Measurements from ENCODE around the gene ACOT8. TPM values are rescaled to one million over a fixed set of nuclear protein-coding genes. Genes with fewer than 3 reads are reported as not detected.

Gene ACOT8
- polyA plus RNA-seq, 2 donors, result 24.8 to 26.6 TPM

GRCh38 chr20:45822857-45823256, 34.3 kb downstream of the ACOT8 start:
- H3K9me3 ChIP-seq (ENCODE audit: control insufficient read depth in 2 of 2, insufficient read depth in 1 of 2, low read depth in 1 of 2, low read length in 1 of 2), result no peaks in the 10 kb centered on the region
- H3K27ac ChIP-seq (ENCODE audit: low read depth in 2 of 2, low read length in 1 of 2), result no peak overlapping the region
- no peaks in the 10 kb centered on the region for H3K36me3 ChIP-seq (ENCODE audit: control insufficient read depth in 2 of 2, insufficient read depth in 2 of 2, low read length in 1 of 2)
- no peak overlapping the region for H3K4me3 ChIP-seq (ENCODE audit: low read depth in 1 of 2, low read length in 2 of 2)
- 6 to 9% methylated on average over 24 of the region's 24 CpGs for WGBS, 2 donors
- H3K27me3 ChIP-seq (ENCODE audit: control insufficient read depth in 1 of 2, insufficient read depth in 2 of 2, low read length in 2 of 2), result peaks cover 0 to 2% of the 10 kb centered on the region in 2 donors
- peaks cover 3 to 16% of the 10 kb centered on the region in 2 donors for H3K4me1 ChIP-seq (ENCODE audit: control insufficient read depth in 2 of 2, insufficient read depth in 2 of 2, low read length in 1 of 2)

DNA sequence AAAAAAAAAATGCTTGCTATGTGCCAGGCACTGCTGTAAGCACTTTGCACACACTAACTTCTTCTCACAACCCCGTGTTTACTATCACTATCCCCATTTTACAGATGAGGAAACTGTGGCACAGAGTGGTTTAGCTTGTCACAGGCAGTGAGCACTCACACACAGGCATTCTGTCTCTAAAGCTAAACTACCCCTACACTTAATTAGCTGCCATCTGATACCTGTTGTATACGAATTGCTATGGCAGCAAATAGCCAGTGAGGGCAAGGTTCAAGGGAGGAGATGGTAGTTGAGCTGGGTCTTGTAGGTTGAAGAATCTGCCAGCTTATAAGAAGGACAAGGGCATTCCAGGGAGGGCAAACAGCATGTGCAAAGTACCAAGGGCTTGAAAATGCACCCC, 35.2 kb downstream of the ACOT8 start:
- 67 to 69% methylated on average over 2 of the region's 2 CpGs for WGBS, 2 donors

GRCh38 chr20:45819466-45819865, 37.7 kb downstream of the ACOT8 start:
- Histone ChIP-seq H3K9me3 (ENCODE audit: control insufficient read depth in 2 of 2, insufficient read depth in 1 of 2, low read depth in 1 of 2, low read length in 1 of 2) (no peaks in the 10 kb centered on the region), H3K36me3 (ENCODE audit: control insufficient read depth in 2 of 2, insufficient read depth in 2 of 2, low read length in 1 of 2) (no peaks in the 10 kb centered on the region), H3K27ac (ENCODE audit: low read depth in 2 of 2, low read length in 1 of 2) (no peak overlapping the region), H3K4me3 (ENCODE audit: low read depth in 1 of 2, low read length in 2 of 2) (no peak overlapping the region), H3K27me3 (ENCODE audit: control insufficient read depth in 1 of 2, insufficient read depth in 2 of 2, low read length in 2 of 2) (peaks cover 0 to 2% of the 10 kb centered on the region in 2 donors), H3K4me1 (ENCODE audit: control insufficient read depth in 2 of 2, insufficient read depth in 2 of 2, low read length in 1 of 2) (peaks cover 3 to 16% of the 10 kb centered on the region in 2 donors)
- WGBS, 2 donors, result 95 to 98% methylated on average over 4 of the region's 4 CpGs

More for the DNA sequence above, 35.2 kb downstream of the ACOT8 start:
- H3K27me3 ChIP-seq (ENCODE audit: control insufficient read depth in 1 of 2, insufficient read depth in 2 of 2, low read length in 2 of 2), result peaks cover 0 to 2% of the 10 kb centered on the region in 2 donors
- no peaks in the 10 kb centered on the region for H3K36me3 ChIP-seq (ENCODE audit: control insufficient read depth in 2 of 2, insufficient read depth in 2 of 2, low read length in 1 of 2)
- H3K9me3 ChIP-seq (ENCODE audit: control insufficient read depth in 2 of 2, insufficient read depth in 1 of 2, low read depth in 1 of 2, low read length in 1 of 2), result no peaks in the 10 kb centered on the region
- H3K27ac ChIP-seq (ENCODE audit: low read depth in 2 of 2, low read length in 1 of 2), result no peak overlapping the region
- H3K4me3 ChIP-seq (ENCODE audit: low read depth in 1 of 2, low read length in 2 of 2), result no peak overlapping the region
- peaks cover 3 to 16% of the 10 kb centered on the region in 2 donors for H3K4me1 ChIP-seq (ENCODE audit: control insufficient read depth in 2 of 2, insufficient read depth in 2 of 2, low read length in 1 of 2)

- 77 to 79% methylated on average over 3 of the region's 3 CpGs for WGBS, 2 donors
Measured at GRCh38 chr20:45818239-45818638, 39.0 kb downstream of the ACOT8 start.

GRCh38 chr20:45817376-45818194, 39.6 kb downstream of the ACOT8 start:
- Histone ChIP-seq H3K27me3 (ENCODE audit: control insufficient read depth in 1 of 2, insufficient read depth in 2 of 2, low read length in 2 of 2) (no peaks in the 10 kb centered on the region), H3K4me3 (ENCODE audit: low read depth in 1 of 2, low read length in 2 of 2) (no peak overlapping the region), H3K4me1 (ENCODE audit: control insufficient read depth in 2 of 2, insufficient read depth in 2 of 2, low read length in 1 of 2) (peaks cover 1 to 7% of the 10 kb centered on the region in 2 donors), H3K27ac (ENCODE audit: low read depth in 2 of 2, low read length in 1 of 2) (peak overlapping the region in 1 of 2 donors; percentile 24), H3K9me3 (ENCODE audit: control insufficient read depth in 2 of 2, insufficient read depth in 1 of 2, low read depth in 1 of 2, low read length in 1 of 2) (no peaks in the 10 kb centered on the region), H3K36me3 (ENCODE audit: control insufficient read depth in 2 of 2, insufficient read depth in 2 of 2, low read length in 1 of 2) (no peaks in the 10 kb centered on the region)
- WGBS, 2 donors, result 57 to 66% methylated on average over 9 of the region's 9 CpGs

More at GRCh38 chr20:45818239-45818638, 39.0 kb downstream of the ACOT8 start:
- Histone ChIP-seq H3K9me3 (ENCODE audit: control insufficient read depth in 2 of 2, insufficient read depth in 1 of 2, low read depth in 1 of 2, low read length in 1 of 2) (no peaks in the 10 kb centered on the region), H3K27ac (ENCODE audit: low read depth in 2 of 2, low read length in 1 of 2) (peak overlapping the region in 1 of 2 donors; percentile 24), H3K27me3 (ENCODE audit: control insufficient read depth in 1 of 2, insufficient read depth in 2 of 2, low read length in 2 of 2) (no peaks in the 10 kb centered on the region), H3K36me3 (ENCODE audit: control insufficient read depth in 2 of 2, insufficient read depth in 2 of 2, low read length in 1 of 2) (no peaks in the 10 kb centered on the region), H3K4me1 (ENCODE audit: control insufficient read depth in 2 of 2, insufficient read depth in 2 of 2, low read length in 1 of 2) (peaks cover 5 to 8% of the 10 kb centered on the region in 2 donors), H3K4me3 (ENCODE audit: low read depth in 1 of 2, low read length in 2 of 2) (no peak overlapping the region)

GRCh38 chr20:45816951-45817350, 40.2 kb downstream of the ACOT8 start:
- Histone ChIP-seq H3K27me3 (ENCODE audit: control insufficient read depth in 1 of 2, insufficient read depth in 2 of 2, low read length in 2 of 2) (no peaks in the 10 kb centered on the region), H3K4me3 (ENCODE audit: low read depth in 1 of 2, low read length in 2 of 2) (no peak overlapping the region), H3K36me3 (ENCODE audit: control insufficient read depth in 2 of 2, insufficient read depth in 2 of 2, low read length in 1 of 2) (no peaks in the 10 kb centered on the region), H3K27ac (ENCODE audit: low read depth in 2 of 2, low read length in 1 of 2) (no peak overlapping the region), H3K4me1 (ENCODE audit: control insufficient read depth in 2 of 2, insufficient read depth in 2 of 2, low read length in 1 of 2) (peaks cover 0 to 7% of the 10 kb centered on the region in 2 donors), H3K9me3 (ENCODE audit: control insufficient read depth in 2 of 2, insufficient read depth in 1 of 2, low read depth in 1 of 2, low read length in 1 of 2) (no peaks in the 10 kb centered on the region)
- 94 to 97% methylated on average over 3 of the region's 3 CpGs for WGBS, 2 donors

- no peak overlapping the region for H3K27ac ChIP-seq (ENCODE audit: low read depth in 2 of 2, low read length in 1 of 2)
- no peaks in the 10 kb centered on the region for H3K9me3 ChIP-seq (ENCODE audit: control insufficient read depth in 2 of 2, insufficient read depth in 1 of 2, low read depth in 1 of 2, low read length in 1 of 2)
- 86 to 90% methylated on average over 3 of the region's 3 CpGs for WGBS, 2 donors
Measured at GRCh38 chr20:45814314-45814713, 42.9 kb downstream of the ACOT8 start.

GRCh38 chr20:45813489-45813888, 43.7 kb downstream of the ACOT8 start:
- Histone ChIP-seq H3K9me3 (ENCODE audit: control insufficient read depth in 2 of 2, insufficient read depth in 1 of 2, low read depth in 1 of 2, low read length in 1 of 2) (no peaks in the 10 kb centered on the region), H3K27me3 (ENCODE audit: control insufficient read depth in 1 of 2, insufficient read depth in 2 of 2, low read length in 2 of 2) (no peaks in the 10 kb centered on the region), H3K36me3 (ENCODE audit: control insufficient read depth in 2 of 2, insufficient read depth in 2 of 2, low read length in 1 of 2) (peaks cover 10 to 15% of the 10 kb centered on the region in 2 donors), H3K4me1 (ENCODE audit: control insufficient read depth in 2 of 2, insufficient read depth in 2 of 2, low read length in 1 of 2) (peaks cover 0 to 7% of the 10 kb centered on the region in 2 donors), H3K27ac (ENCODE audit: low read depth in 2 of 2, low read length in 1 of 2) (no peak overlapping the region), H3K4me3 (ENCODE audit: low read depth in 1 of 2, low read length in 2 of 2) (peak overlapping the region; percentile 61 to 74)
- 61 to 64% methylated on average over 7 of the region's 7 CpGs for WGBS, 2 donors

More at GRCh38 chr20:45814314-45814713, 42.9 kb downstream of the ACOT8 start:
- H3K36me3 ChIP-seq (ENCODE audit: control insufficient read depth in 2 of 2, insufficient read depth in 2 of 2, low read length in 1 of 2), result peaks cover 3 to 9% of the 10 kb centered on the region in 2 donors
- H3K4me3 ChIP-seq (ENCODE audit: low read depth in 1 of 2, low read length in 2 of 2), result no peak overlapping the region
- H3K4me1 ChIP-seq (ENCODE audit: control insufficient read depth in 2 of 2, insufficient read depth in 2 of 2, low read length in 1 of 2), result peaks cover 0 to 7% of the 10 kb centered on the region in 2 donors
- H3K27me3 ChIP-seq (ENCODE audit: control insufficient read depth in 1 of 2, insufficient read depth in 2 of 2, low read length in 2 of 2), result no peaks in the 10 kb centered on the region

GRCh38 chr20:45813006-45813340, 44.2 kb downstream of the ACOT8 start:
- no peaks in the 10 kb centered on the region for H3K9me3 ChIP-seq (ENCODE audit: control insufficient read depth in 2 of 2, insufficient read depth in 1 of 2, low read depth in 1 of 2, low read length in 1 of 2)
- WGBS, 2 donors, result 4 to 5% methylated on average over 11 of the region's 11 CpGs
- peak overlapping the region; percentile 61 to 74 for H3K4me3 ChIP-seq (ENCODE audit: low read depth in 1 of 2, low read length in 2 of 2)
- H3K27me3 ChIP-seq (ENCODE audit: control insufficient read depth in 1 of 2, insufficient read depth in 2 of 2, low read length in 2 of 2), result no peaks in the 10 kb centered on the region
- peak overlapping the region in 1 of 2 donors; percentile 9 for H3K27ac ChIP-seq (ENCODE audit: low read depth in 2 of 2, low read length in 1 of 2)
- H3K36me3 ChIP-seq (ENCODE audit: control insufficient read depth in 2 of 2, insufficient read depth in 2 of 2, low read length in 1 of 2), result peaks cover 10 to 15% of the 10 kb centered on the region in 2 donors
- peaks cover 0 to 7% of the 10 kb centered on the region in 2 donors for H3K4me1 ChIP-seq (ENCODE audit: control insufficient read depth in 2 of 2, insufficient read depth in 2 of 2, low read length in 1 of 2)

Data from esophagus (tissue), 2 donors.